Activated CD8-positive, alpha-beta memory T cell treated with anti-CD3 and anti-CD28 coated beads, Interleukin-2, amount 50 U/mL, for 48 hours (primary cell): ENCODE data around the gene RUSF1.
"Not testable (repeated sequence)": the region's sequence is repeated elsewhere in the genome, so short reads cannot be mapped to it uniquely, and the experiment has no call there.

Experiments used
- DNase-seq: peaks from one replicate; pipeline ENCODE4 v3.0.0-alpha.2; 2020

Gene RUSF1

DNA sequence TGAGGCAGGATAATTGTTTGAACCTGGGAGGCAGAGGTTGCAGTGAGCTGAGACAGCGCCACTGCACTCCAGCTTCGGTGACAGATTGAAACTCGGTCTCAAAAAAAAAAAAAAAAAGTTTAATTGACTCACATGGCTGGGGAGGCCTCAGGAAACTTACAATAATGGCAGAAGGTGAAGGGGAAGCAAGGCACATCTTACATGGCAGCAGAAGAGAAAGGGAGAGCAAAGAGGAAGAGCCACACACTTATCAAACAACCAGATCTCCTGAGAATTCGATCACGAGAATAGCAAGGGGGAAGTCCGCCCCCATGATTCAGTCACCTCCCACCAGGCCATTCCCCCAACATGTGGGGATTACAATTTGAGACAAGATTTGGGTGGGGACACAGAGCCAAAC is 62.3 kb downstream of the RUSF1 start:
- not testable (repeated sequence) for DNase-seq

DNA sequence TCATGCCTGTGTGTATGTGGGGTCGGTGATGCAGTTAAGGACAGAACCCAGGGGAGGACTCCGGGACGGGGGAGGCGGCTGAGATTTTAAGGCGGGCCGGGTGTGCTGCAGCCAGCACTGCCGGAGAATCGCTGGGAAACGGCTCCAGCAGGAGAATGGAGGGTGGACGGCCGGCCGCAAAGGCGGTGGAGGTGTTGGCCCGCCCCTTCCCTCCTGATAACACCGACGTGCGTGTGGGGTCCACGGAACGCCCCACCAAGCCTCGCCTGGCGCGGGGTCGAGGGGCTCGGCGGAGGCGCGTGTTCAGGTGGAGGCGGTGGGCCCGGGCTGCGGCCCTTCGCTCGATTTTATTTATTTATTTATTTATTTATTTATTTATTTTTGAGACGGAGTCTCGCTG is 66.2 kb downstream of the RUSF1 start:
- DNase-seq: no peak

DNA sequence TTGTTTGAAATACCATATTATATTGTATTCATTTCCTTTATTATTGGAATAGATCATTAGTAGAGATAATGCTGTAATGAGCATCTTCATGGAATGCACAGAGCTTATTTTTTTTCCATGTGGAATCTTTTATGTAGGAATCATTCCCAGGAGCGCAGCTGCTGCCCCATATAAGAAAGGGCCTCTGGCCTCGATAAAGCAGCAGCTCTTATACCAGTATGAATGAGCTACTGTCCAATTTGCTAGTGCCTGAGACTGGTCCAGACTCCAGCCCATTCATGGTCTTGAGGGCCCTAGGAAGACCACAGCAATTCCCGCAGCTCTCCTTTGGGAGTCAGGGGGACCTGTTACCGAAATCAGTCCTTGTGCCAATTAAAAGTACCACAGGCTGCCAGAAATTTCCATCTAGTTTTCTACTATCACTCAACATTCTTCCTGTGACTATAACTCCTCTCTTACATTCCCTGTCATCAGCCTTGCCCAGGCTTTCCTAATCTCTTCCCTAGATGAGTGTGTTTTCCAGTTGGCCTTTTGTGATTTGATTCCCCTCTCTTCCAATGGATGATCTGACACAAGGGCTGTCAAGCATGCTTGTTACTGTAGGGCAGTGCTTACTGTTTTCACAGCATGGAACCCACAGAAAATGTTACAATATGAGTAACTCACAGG is 67.5 kb downstream of the RUSF1 start:
- DNase-seq: no peak

DNA sequence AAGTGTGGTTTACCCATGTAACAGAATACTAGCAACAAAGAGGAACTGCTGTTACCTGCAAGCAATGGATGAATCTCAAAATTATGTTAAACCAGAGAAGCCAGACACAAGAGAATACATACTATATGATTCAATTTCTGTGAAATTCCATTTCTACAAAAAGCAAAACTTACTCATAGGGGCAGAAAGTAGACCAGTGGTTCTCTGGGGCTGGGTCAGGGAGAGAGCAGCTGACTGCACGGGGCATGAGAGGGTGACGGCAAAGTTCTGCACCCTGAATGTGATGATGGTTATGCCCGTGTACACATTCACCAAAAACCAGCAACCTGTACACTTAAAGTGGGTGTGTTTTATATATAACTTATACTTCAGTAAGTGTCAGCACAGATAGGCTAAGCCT is 68.7 kb downstream of the RUSF1 start:
- DNase-seq: no peak
